Cardiac fibroblast (primary cell): ENCODE measurements around the gene PLIN5.

Source experiments
- DNase-seq, 2 donors: peaks; one replicate each; pipeline versions ENCODE4 v3.0.0 to v3.0.0-alpha.2; 2010; ENCODE audit warnings: low read depth in 2 of 2
- H3K4me3 ChIP-seq, 2 donors: replicated peaks in 1 of 2; 1 replicate in 1 of 2; 2 replicates in 1 of 2; pipeline ENCODE4 v1.5.1; 2011; ENCODE audit warnings: low read depth in 2 of 2, low read length in 2 of 2, mild to moderate bottlenecking in 2 of 2, moderate library complexity in 1 of 2
- TF ChIP-seq, protein P1 (sequence below): IDR thresholded peaks from one replicate; pipeline ENCODE4 v1.5.1; 2011; ENCODE audit warnings: low read depth, mild to moderate bottlenecking, low read length, inconsistent platforms

The PLIN5 gene

DNA sequence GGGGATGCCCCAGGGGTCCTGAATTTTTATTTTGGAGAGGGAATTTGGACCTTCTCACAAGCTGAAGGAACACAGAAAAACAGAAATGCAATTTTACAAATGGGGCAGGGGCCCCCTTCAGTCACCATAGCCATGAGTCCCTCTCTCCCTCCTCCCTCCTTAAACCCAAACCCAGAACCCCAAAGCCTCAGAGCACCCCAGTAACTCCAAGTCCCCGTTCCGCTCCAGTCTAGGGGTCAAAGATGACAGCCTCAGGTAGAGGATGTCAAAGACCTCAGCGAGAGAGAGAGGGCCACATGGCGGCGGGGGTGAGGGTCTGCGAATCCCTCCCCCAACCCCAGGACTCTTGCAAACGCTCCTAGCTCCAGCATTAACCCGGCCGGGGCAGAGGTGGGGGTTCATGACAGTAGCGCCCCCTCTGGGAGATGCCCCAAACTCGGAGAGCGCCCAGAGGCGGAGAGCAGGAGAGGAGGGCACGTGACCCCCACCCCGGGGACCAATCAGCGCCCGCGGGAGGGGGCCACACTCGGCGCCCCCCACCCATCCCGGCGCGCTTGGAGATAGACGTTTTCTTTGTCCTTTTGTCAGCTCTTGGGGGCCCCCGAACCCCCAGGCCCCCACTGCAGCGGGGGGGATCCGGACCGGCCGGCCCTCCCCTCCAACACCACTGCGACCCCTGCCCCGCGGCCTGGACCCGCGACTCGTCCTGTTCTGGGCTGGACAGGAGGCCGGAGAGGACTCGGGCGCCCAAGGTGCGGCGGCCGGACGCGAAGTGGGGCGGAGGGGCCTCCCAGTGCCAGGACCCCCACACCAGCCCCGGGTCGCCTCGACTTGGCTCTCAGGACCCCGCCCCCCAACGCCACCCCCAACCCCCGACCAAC, 45.2 kb upstream of the PLIN5 start:
- no peak for DNase-seq

DNA sequence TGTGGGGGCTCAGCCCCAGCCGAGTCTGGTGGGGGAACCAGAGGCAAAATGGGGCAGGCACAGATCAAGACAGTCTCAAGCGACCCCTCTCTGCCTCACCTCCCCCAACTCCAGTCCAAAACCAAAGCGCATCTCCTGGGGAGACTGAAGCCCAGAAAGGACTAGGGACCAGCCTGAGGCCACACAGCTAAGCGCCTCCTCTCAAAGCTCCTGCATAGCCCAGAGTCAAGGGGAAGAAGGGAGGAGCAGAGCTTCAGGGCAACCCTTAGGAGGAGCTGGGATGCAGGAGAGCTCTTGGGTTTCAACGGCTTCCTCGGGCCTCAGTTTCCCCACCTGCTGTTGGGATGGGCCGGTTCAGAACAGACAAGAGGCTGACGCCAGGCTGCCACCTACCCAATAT, 44.4 kb upstream of the PLIN5 start:
- no peak for DNase-seq
- TF ChIP-seq, protein P1, sequence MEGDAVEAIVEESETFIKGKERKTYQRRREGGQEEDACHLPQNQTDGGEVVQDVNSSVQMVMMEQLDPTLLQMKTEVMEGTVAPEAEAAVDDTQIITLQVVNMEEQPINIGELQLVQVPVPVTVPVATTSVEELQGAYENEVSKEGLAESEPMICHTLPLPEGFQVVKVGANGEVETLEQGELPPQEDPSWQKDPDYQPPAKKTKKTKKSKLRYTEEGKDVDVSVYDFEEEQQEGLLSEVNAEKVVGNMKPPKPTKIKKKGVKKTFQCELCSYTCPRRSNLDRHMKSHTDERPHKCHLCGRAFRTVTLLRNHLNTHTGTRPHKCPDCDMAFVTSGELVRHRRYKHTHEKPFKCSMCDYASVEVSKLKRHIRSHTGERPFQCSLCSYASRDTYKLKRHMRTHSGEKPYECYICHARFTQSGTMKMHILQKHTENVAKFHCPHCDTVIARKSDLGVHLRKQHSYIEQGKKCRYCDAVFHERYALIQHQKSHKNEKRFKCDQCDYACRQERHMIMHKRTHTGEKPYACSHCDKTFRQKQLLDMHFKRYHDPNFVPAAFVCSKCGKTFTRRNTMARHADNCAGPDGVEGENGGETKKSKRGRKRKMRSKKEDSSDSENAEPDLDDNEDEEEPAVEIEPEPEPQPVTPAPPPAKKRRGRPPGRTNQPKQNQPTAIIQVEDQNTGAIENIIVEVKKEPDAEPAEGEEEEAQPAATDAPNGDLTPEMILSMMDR: no peak
- H3K4me3 ChIP-seq: no peak overlapping the region

More for the DNA sequence above, 45.2 kb upstream of the PLIN5 start:
- TF ChIP-seq, protein P1: peak; percentile 14
- H3K4me3 ChIP-seq: peak overlapping the region; percentile 34 to 81

DNA sequence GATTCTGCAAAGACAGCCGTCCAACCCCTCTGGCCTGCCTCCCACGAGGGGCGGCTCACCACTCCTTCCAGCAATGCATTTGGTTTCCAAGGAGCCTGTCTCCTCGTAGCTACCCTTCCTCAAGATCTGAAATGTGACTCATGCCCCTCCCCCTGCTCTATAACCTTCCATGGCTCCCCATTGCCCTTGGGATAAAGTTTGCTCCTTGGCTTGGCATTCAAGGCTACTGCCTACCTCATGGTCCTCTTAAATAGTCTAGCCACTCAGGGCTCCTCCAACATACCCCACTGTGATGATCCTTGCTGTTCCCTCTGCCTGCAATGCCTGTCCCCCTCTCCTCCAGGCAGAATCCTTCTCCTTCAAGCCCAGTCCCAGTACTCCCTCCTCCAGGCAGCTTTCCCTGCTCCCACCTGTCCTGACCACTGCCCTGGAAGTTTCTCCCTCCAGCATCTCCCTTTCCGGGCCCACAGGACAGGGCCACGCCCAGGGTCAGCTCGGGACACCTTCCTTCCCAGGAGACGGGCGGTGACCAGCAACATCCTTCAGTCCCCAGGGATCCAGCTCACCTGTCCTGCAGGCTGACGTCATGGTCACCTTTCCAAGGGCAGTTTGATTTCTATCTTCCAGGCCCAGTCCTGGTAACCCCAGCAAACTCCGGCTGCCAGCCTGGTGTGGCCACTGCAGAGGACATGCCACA, 43.7 kb upstream of the PLIN5 start:
- no peak overlapping the region for H3K4me3 ChIP-seq
- TF ChIP-seq, protein P1: no peak
- DNase-seq: no peak

DNA sequence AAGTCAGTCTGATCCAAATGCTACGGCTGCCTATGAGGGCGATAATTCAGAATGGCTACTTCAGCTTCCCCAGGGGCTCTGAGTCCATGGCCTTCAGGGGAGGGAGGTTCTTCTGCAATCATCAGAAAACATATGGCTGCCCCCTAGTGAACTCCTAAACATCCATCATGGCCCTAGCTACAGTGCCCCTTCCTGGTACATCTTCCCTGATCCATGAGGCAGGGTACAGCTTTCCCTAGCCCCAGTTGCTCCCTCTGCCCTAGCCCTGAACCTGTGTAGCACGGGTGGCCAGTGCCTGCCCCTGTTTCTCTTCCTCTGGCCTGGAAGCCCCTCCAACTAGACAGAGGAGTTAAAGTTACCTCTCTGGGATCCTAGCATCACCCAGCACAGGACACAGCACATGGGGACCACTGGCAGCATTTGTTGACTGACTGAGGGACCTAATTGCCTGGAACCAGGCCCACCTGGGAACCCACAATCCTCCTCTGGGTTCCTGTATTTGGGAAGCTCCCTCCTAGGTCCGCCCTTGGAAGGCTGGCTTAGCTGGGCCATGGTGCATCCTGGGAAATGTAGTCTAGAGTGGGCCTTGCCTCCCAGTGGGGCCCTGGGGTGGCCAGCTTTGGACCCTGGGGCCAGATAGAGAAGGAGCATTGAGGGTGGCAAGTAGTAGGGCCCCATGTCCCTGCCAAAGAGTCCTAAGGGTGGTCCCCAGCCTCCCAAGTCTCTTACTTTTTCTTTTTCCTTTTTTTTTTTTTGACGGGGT, 42.2 kb upstream of the PLIN5 start:
- DNase-seq: peak; percentile 40 to 56
- H3K4me3 ChIP-seq: no peak overlapping the region
- TF ChIP-seq, protein P1: no peak

DNA sequence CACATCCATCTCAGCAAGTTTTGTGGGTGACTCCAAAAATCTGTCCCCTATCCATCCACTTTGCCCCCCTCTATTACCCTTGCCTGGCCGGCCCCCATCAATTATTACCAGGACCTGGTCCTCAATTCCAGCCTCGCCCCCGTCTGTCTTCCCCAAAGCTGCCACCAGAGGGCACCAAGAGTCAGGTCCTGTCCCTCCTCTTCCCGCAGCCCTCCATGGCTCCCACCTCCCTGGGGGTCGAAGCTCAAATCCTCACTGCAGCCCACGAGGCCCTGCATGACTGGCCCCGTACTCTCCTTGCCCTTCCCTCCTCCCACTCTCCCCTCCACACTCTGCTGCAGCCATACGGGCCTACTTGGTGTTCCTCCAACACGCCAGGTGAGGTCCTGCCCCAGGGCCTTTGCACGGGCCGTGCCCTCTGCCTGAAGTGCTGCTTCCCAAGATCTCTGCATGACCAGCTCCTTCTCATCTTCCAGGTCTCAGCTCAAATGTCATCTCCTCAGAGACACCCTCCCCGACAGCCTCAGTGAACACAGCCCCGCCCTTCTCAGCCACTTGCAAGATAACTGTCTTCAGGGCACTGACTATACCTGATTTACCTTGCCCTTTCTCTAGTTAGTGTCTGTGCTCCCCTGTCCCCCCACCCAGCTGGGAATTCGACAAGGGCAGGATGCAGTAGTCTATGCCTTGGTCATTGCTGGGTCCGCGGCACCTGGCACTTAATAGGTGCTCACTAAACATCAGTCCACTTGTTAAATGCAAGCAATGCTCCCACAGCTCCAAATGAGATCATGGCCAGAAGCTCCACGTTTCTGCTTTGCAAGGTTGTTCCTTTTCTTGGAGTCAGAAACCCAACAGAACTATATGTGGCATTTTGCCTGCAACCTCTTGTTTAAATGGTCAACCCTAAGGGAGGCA, 41.3 kb upstream of the PLIN5 start:
- TF ChIP-seq, protein P1: peak; percentile 81
- peak; percentile 69 to 78 for DNase-seq
- no peak overlapping the region for H3K4me3 ChIP-seq
